Keratinocyte (primary cell): Measurements from ENCODE around the gene UROC1. TPM values are rescaled to one million over a fixed set of nuclear protein-coding genes. Genes with fewer than 3 reads are reported as not detected.

Source experiments
- DNase-seq: peaks from one replicate; pipeline ENCODE4 v3.0.0-alpha.2; 2011; ENCODE audit warnings: low read depth, missing footprints, low spot score
- FAIRE-seq: peaks from 2 replicates; lab custom pipeline; 2011; peaks lifted over from hg19 to GRCh38; lab: Jason Lieb, UNC
- H2AFZ ChIP-seq: 2 replicates; pipeline ENCODE4 v1.6.0; 2012; ENCODE audit warnings: low read length, control low read depth, inconsistent platforms; ENCODE audit not compliant: control insufficient read depth
- H3K27ac ChIP-seq: 2 replicates; pipeline ENCODE4 v1.5.1; 2011; ENCODE audit warnings: low read length; ENCODE audit not compliant: control insufficient read depth, insufficient read depth
- H3K27me3 ChIP-seq: 3 replicates; pipeline ENCODE4 v1.6.0; 2011; ENCODE audit warnings: low read length; ENCODE audit not compliant: control insufficient read depth, insufficient read depth; ENCODE audit errors: extremely low read depth
- H3K36me3 ChIP-seq, 2 experiments: 2 replicates in 1 of 2; 3 replicates in 1 of 2; pipeline ENCODE4 v1.5.1; 2011; ENCODE audit warnings: low read length in 2 of 2, mild to moderate bottlenecking in 1 of 2; ENCODE audit not compliant: control insufficient read depth in 2 of 2, insufficient read depth in 2 of 2; ENCODE audit errors: extremely low read depth in 1 of 2
- H3K4me1 ChIP-seq: 3 replicates; pipeline ENCODE4 v1.5.1; 2011; ENCODE audit warnings: low read length; ENCODE audit not compliant: control insufficient read depth, insufficient read depth; ENCODE audit errors: extremely low read depth
- H3K4me2 ChIP-seq: 3 replicates; pipeline ENCODE4 v1.6.0; 2011; ENCODE audit warnings: low read depth, low read length; ENCODE audit not compliant: control insufficient read depth, insufficient read depth; ENCODE audit errors: extremely low read depth
- H3K4me3 ChIP-seq, 3 experiments: fragments of 200-600 bp in 1 of 3; sonication (generic) in 1 of 3; 2 replicates in 2 of 3; 3 replicates in 1 of 3; pipeline ENCODE4 v1.5.1; 2011 to 2016; ENCODE audit warnings: low read length in 3 of 3, mild to moderate bottlenecking in 3 of 3, control low read depth in 2 of 3, inconsistent platforms in 1 of 3, low read depth in 1 of 3, mixed read lengths in 1 of 3, mixed run types in 1 of 3, moderate library complexity in 1 of 3; ENCODE audit not compliant: control insufficient read depth in 2 of 3, insufficient read depth in 2 of 3; ENCODE audit errors: extremely low read depth in 1 of 3
- H3K79me2 ChIP-seq: 2 replicates; pipeline ENCODE4 v1.6.0; 2012; ENCODE audit warnings: low read length; ENCODE audit not compliant: control insufficient read depth, insufficient read depth
- H3K9ac ChIP-seq: 3 replicates; pipeline ENCODE4 v1.6.0; 2011; ENCODE audit warnings: low read length; ENCODE audit not compliant: control insufficient read depth, insufficient read depth; ENCODE audit errors: extremely low read depth
- H3K9me1 ChIP-seq: 3 replicates; pipeline ENCODE4 v1.6.0; 2011; ENCODE audit warnings: low read length; ENCODE audit not compliant: control insufficient read depth, insufficient read depth; ENCODE audit errors: extremely low read depth
- H3K9me3 ChIP-seq: 2 replicates; pipeline ENCODE4 v1.5.1; 2012; ENCODE audit warnings: low read depth, low read length; ENCODE audit not compliant: control insufficient read depth
- H4K20me1 ChIP-seq: 3 replicates; pipeline ENCODE4 v1.6.0; 2011; ENCODE audit warnings: low read length; ENCODE audit not compliant: control insufficient read depth, insufficient read depth; ENCODE audit errors: extremely low read depth
- CTCF ChIP-seq, 3 experiments: IDR thresholded peaks in 1 of 3; conservative IDR thresholded peaks in 1 of 3; optimal IDR thresholded peaks in 1 of 3; 2 replicates in 2 of 3; 3 replicates in 1 of 3; pipeline versions ENCODE3 to v1.5.1; 2011; ENCODE audit warnings: low read length in 3 of 3, mild to moderate bottlenecking in 3 of 3, moderate library complexity in 2 of 3, control low read depth in 1 of 3, inconsistent platforms in 1 of 3; ENCODE audit not compliant: insufficient read depth in 2 of 3; ENCODE audit errors: extremely low read depth in 1 of 3
- EZH2 ChIP-seq: IDR thresholded peaks from one replicate; pipeline ENCODE4 v1.6.1; 2012; ENCODE audit warnings: inconsistent platforms, mild to moderate bottlenecking, low read length, moderate library complexity
- dilution Hi-C: fragments of 300-500 bp; cut with MboI; formaldehyde crosslinking; loops from one replicate; pipeline ENCODE4 v1.7.0; 2020; ENCODE audit warnings: low sequenced_read_pairs; ENCODE audit not compliant: extremely low pct_ligation_motif_present
- polyA plus RNA-seq, 5 experiments: library from polyadenylated mRNA; depleted of rRNA in 3 of 5; stranded (reverse) in 3 of 5; stranded (forward) in 1 of 5; unstranded in 1 of 5; fragments of >200 nt; gene quantifications; 1 replicate in 1 of 5; 2 replicates in 3 of 5; 3 replicates in 1 of 5; pipeline versions ENCODE4 v1.2.1 to v1.2.3, GENCODE V29; 2011 to 2012; ENCODE audit warnings: missing spikeins in 2 of 5, low read depth in 1 of 5, low replicate concordance in 1 of 5

Gene UROC1
- polyA plus RNA-seq, 1 donor (not counting 4 experiments of a cell fraction or from before 2014, with no cell fraction given): not detected

GRCh38 chr3:126533506-126533905, 15.9 kb upstream of the UROC1 start:
- no peak for DNase-seq
- H3K79me2 ChIP-seq: no peaks in the 10 kb centered on the region
- no peak overlapping the region for H3K27ac ChIP-seq
- no peaks in the 10 kb centered on the region for H4K20me1 ChIP-seq
- H3K27me3 ChIP-seq: peaks cover 12% of the 10 kb centered on the region
- H3K4me3 ChIP-seq: no peak overlapping the region
- H3K9ac ChIP-seq: no peak overlapping the region
- H3K9me1 ChIP-seq: no peaks in the 10 kb centered on the region
- H3K4me1 ChIP-seq: no peaks in the 10 kb centered on the region
- no peaks in the 10 kb centered on the region for H3K9me3 ChIP-seq
- dilution Hi-C loops: no loop called here
- no peak overlapping the region for H3K4me2 ChIP-seq
- TF ChIP-seq EZH2 (no peak), CTCF (optimal IDR thresholded peaks at IDR 0.05 in 1 of 3, IDR thresholded peaks at IDR 0.05 in 1 of 3, conservative IDR thresholded peaks at IDR 0.05 in 1 of 3; ENCODE audit: extremely low read depth in 1 of 3, insufficient read depth in 2 of 3, low read length in 3 of 3) (no peak)
- no peaks in the 10 kb centered on the region for H3K36me3 ChIP-seq
- FAIRE-seq: no peak
- no peak overlapping the region for H2AFZ ChIP-seq

GRCh38 chr3:126531051-126531330, 13.4 kb upstream of the UROC1 start:
- H4K20me1 ChIP-seq: no peaks in the 10 kb centered on the region
- H3K9me1 ChIP-seq: no peaks in the 10 kb centered on the region
- no peak for FAIRE-seq
- dilution Hi-C loops: no loop called here
- TF ChIP-seq CTCF (optimal IDR thresholded peaks at IDR 0.05 in 1 of 3, IDR thresholded peaks at IDR 0.05 in 1 of 3, conservative IDR thresholded peaks at IDR 0.05 in 1 of 3; ENCODE audit: extremely low read depth in 1 of 3, insufficient read depth in 2 of 3, low read length in 3 of 3) (no peak), EZH2 (no peak)
- H3K27ac ChIP-seq: no peak overlapping the region
- DNase-seq: no peak
- H3K27me3 ChIP-seq: peaks cover 9% of the 10 kb centered on the region
- H3K4me2 ChIP-seq: no peak overlapping the region
- H3K9ac ChIP-seq: no peak overlapping the region
- H3K9me3 ChIP-seq: no peaks in the 10 kb centered on the region
- H3K4me1 ChIP-seq: no peaks in the 10 kb centered on the region
- no peak overlapping the region for H3K4me3 ChIP-seq
- no peaks in the 10 kb centered on the region for H3K79me2 ChIP-seq
- H2AFZ ChIP-seq: no peak overlapping the region
- H3K36me3 ChIP-seq: no peaks in the 10 kb centered on the region
